SK-N-MC (cell line): Measurements from ENCODE around the gene PTPN14.

Source experiments
- EZH2 ChIP-seq: fragments of 200-600 bp; sonication (generic); IDR thresholded peaks from one replicate; pipeline ENCODE4 v1.6.1; 2017; ENCODE audit warnings: antibody characterized with exemption
- FOXP2 ChIP-seq: optimal IDR thresholded peaks from 2 replicates; pipeline ENCODE3; 2011; ENCODE audit warnings: mild to moderate bottlenecking, moderate library complexity; ENCODE audit not compliant: insufficient read depth; ENCODE audit errors: extremely low read length, control extremely low read depth
- POLR2AphosphoS5 ChIP-seq: IDR thresholded peaks from 2 replicates; pipeline ENCODE4 v1.6.1; 2012; ENCODE audit warnings: mild to moderate bottlenecking, low read depth, low read length, borderline replicate concordance

DNA sequence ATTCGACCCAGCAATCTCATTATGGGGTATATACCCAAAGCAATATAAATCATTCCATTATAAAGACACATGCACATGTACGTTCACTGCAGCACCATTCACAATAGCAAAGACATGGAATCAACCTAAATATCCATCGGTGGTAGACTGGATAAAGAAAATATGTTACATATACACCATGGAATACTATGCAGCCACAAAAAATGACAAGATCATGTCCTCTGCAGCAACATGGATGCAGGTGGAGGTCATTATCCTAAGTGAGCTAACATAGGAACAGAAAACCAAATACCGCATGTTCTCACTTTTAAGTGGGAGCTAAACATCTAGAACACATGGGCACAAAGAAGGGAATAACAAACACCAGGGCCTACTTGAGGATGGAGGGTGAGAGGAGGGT, 115.5 kb downstream of the PTPN14 start:
- TF ChIP-seq EZH2 = no peak
- TF ChIP-seq POLR2AphosphoS5 = no peak
- TF ChIP-seq FOXP2 = no peak
